ENCODE results near the gene ACADVL. TPM values are rescaled to one million over a fixed set of nuclear protein-coding genes. Genes with fewer than 3 reads are reported as not detected.

The ACADVL gene
- polyA plus RNA-seq, 1 of the 3 experiments (the other 2 are of a cell fraction): 635 TPM

DNA sequence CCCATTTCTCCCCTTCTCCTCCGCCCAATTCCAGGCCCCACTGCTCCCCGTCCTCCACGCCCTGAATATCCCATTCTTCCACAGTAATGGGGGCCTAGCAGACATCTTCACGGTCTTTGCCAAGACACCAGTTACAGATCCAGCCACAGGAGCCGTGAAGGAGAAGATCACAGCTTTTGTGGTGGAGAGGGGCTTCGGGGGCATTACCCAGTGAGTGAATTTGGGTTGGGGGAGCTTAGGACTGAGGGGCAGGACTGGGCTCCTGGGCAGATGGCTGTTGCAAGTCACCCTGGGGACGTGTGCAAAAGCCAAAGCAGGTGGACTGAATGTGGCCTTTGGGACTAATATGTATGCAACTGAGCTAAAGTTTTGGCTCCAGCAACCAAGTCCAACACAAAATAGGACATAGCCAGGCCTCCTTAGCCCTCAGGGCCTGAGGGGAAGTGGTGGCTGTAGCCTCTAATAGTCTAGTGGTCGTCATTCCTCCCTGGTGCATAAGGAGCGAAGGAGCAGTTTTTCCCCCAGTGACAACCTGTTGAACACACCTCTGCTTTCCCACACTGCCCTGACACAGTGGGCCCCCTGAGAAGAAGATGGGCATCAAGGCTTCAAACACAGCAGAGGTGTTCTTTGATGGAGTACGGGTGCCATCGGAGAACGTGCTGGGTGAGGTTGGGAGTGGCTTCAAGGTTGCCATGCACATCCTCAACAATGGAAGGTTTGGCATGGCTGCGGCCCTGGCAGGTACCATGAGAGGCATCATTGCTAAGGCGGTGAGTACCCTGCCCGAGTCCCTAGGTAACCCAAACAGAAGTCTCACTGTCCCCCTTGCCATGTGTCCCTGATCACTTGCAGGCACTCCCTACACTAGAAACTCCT lies 2.6 kb downstream of the ACADVL start (continued):
- TF ChIP-seq, protein P1, sequence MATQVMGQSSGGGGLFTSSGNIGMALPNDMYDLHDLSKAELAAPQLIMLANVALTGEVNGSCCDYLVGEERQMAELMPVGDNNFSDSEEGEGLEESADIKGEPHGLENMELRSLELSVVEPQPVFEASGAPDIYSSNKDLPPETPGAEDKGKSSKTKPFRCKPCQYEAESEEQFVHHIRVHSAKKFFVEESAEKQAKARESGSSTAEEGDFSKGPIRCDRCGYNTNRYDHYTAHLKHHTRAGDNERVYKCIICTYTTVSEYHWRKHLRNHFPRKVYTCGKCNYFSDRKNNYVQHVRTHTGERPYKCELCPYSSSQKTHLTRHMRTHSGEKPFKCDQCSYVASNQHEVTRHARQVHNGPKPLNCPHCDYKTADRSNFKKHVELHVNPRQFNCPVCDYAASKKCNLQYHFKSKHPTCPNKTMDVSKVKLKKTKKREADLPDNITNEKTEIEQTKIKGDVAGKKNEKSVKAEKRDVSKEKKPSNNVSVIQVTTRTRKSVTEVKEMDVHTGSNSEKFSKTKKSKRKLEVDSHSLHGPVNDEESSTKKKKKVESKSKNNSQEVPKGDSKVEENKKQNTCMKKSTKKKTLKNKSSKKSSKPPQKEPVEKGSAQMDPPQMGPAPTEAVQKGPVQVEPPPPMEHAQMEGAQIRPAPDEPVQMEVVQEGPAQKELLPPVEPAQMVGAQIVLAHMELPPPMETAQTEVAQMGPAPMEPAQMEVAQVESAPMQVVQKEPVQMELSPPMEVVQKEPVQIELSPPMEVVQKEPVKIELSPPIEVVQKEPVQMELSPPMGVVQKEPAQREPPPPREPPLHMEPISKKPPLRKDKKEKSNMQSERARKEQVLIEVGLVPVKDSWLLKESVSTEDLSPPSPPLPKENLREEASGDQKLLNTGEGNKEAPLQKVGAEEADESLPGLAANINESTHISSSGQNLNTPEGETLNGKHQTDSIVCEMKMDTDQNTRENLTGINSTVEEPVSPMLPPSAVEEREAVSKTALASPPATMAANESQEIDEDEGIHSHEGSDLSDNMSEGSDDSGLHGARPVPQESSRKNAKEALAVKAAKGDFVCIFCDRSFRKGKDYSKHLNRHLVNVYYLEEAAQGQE (IDR thresholded peaks at IDR 0.05; ENCODE audit: low read depth, low read length): no peak
- TF ChIP-seq EP300 (IDR thresholded peaks at IDR 0.05; ENCODE audit: borderline replicate concordance in 1 of 2, low read depth in 1 of 2, low read length in 1 of 2) (no peak), MEF2A (IDR thresholded peaks at IDR 0.05; ENCODE audit: borderline replicate concordance, low read depth) (no peak), RAD21 (IDR thresholded peaks at IDR 0.05; ENCODE audit: low read length) (no peak), SIN3A (IDR thresholded peaks at IDR 0.05; ENCODE audit: borderline replicate concordance, low read depth, low read length) (no peak), EZH2phosphoT487 (IDR thresholded peaks at IDR 0.05; ENCODE audit: borderline replicate concordance, low read depth) (no peak)
- TF ChIP-seq, protein P2, sequence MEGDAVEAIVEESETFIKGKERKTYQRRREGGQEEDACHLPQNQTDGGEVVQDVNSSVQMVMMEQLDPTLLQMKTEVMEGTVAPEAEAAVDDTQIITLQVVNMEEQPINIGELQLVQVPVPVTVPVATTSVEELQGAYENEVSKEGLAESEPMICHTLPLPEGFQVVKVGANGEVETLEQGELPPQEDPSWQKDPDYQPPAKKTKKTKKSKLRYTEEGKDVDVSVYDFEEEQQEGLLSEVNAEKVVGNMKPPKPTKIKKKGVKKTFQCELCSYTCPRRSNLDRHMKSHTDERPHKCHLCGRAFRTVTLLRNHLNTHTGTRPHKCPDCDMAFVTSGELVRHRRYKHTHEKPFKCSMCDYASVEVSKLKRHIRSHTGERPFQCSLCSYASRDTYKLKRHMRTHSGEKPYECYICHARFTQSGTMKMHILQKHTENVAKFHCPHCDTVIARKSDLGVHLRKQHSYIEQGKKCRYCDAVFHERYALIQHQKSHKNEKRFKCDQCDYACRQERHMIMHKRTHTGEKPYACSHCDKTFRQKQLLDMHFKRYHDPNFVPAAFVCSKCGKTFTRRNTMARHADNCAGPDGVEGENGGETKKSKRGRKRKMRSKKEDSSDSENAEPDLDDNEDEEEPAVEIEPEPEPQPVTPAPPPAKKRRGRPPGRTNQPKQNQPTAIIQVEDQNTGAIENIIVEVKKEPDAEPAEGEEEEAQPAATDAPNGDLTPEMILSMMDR (IDR thresholded peaks at IDR 0.05): no peak

DNA sequence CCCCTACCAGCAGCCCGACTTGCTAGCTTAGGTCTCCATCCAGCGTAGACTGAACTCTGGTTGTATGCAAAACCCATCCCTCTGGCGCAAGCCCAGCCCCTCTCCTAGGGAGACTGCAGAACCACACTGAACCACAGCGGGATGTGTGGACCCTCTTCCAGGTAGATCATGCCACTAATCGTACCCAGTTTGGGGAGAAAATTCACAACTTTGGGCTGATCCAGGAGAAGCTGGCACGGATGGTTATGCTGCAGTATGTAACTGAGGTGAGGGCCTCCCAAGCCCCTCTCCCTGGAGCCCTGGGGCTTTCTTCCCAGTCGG lies 3.2 kb downstream of the ACADVL start:
- Histone ChIP-seq H3K4me1 (ENCODE audit: control insufficient read depth in 1 of 2, insufficient read depth in 2 of 2, low read depth in 1 of 2, low read length in 1 of 2) (peaks cover 12 to 32% of the 10 kb centered on the region in 2 experiments; a peak in 2 of 4 replicates), H3K9me3 (no peaks in the 10 kb centered on the region), H3K27ac (ENCODE audit: low read depth in 2 of 2, low read length in 1 of 2) (0 out of 4 replicates have a peak overlapping the region, but pooled peaks of 1 of the 2 experiments have one; percentile 11), H3K79me2 (ENCODE audit: insufficient read depth) (peaks cover 22% of the 10 kb centered on the region), H3K4me3 (ENCODE audit: low read depth in 2 of 2, low read length in 1 of 2) (no peak overlapping the region), H4K20me1 (ENCODE audit: insufficient read depth) (no peaks in the 10 kb centered on the region; the same call in 1 of the 2 replicates), H3K36me3 (replicated peaks in 1 of 2; ENCODE audit: control insufficient read depth in 1 of 2, insufficient read depth in 2 of 2, low read length in 1 of 2) (peaks cover 28 to 57% of the 10 kb centered on the region in 2 experiments), H2AFZ (ENCODE audit: low read depth) (no peak overlapping the region), H3K9ac (no peak overlapping the region), H3K27me3 (ENCODE audit: insufficient read depth) (no peaks in the 10 kb centered on the region), H3F3A (replicated peaks; ENCODE audit: insufficient read depth) (peaks cover 39% of the 10 kb centered on the region), H3K4me2 (no peak overlapping the region), H3K9me2 (no peaks in the 10 kb centered on the region)
- POLR2A ChIA-PET: interaction anchor here (4.9 kb wide), 1 partner anchor 12 kb away, joined by 27 read pairs; the partner anchor contains the start of gene DVL2
- no peak for DNase-seq
- 84% methylated on average over 7 of the region's 7 CpGs for WGBS (ENCODE audit: low lambda C conversion rate)
- CTCF ChIA-PET: interaction anchor here (3.5 kb wide), 1 partner anchor 8 kb away, joined by 15 read pairs; no protein-coding TSS in a partner anchor
- TF ChIP-seq RCOR1 (IDR thresholded peaks at IDR 0.05; ENCODE audit: low read length): no peak
- TF ChIP-seq MEF2A (IDR thresholded peaks at IDR 0.05; ENCODE audit: borderline replicate concordance, low read depth): no peak
- no peak for TF ChIP-seq ELF1 (IDR thresholded peaks at IDR 0.05)
- peak; percentile 22; the same call in 1 of the 2 replicates for TF ChIP-seq JUND (IDR thresholded peaks at IDR 0.05)
- no peak for TF ChIP-seq SMC3 (IDR thresholded peaks at IDR 0.05; ENCODE audit: low read depth, low read length)
- TF ChIP-seq EP300 (IDR thresholded peaks at IDR 0.05; ENCODE audit: borderline replicate concordance in 1 of 2, low read depth in 1 of 2, low read length in 1 of 2): no peak
- peak; percentile 19 for TF ChIP-seq CHD2 (IDR thresholded peaks at IDR 0.05; ENCODE audit: low read length, partially characterized antibody)
- TF ChIP-seq, protein P2 (IDR thresholded peaks at IDR 0.05): no peak
- no peak for TF ChIP-seq NFIC (IDR thresholded peaks at IDR 0.05; ENCODE audit: borderline replicate concordance)
- TF ChIP-seq, protein P3, sequence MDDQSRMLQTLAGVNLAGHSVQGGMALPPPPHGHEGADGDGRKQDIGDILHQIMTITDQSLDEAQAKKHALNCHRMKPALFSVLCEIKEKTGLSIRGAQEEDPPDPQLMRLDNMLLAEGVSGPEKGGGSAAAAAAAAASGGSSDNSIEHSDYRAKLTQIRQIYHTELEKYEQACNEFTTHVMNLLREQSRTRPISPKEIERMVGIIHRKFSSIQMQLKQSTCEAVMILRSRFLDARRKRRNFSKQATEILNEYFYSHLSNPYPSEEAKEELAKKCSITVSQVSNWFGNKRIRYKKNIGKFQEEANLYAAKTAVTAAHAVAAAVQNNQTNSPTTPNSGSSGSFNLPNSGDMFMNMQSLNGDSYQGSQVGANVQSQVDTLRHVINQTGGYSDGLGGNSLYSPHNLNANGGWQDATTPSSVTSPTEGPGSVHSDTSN (IDR thresholded peaks at IDR 0.05): 0 out of 2 replicates have a peak, but pooled peaks have one; percentile 0
- no peak for TF ChIP-seq TCF12 (IDR thresholded peaks at IDR 0.05)
- no peak for TF ChIP-seq FOSL2 (IDR thresholded peaks at IDR 0.05; ENCODE audit: borderline replicate concordance, low read depth)
- no peak for TF ChIP-seq GATA2 (CRISPR knock-in tag; IDR thresholded peaks at IDR 0.05)
- TF ChIP-seq, protein P4, sequence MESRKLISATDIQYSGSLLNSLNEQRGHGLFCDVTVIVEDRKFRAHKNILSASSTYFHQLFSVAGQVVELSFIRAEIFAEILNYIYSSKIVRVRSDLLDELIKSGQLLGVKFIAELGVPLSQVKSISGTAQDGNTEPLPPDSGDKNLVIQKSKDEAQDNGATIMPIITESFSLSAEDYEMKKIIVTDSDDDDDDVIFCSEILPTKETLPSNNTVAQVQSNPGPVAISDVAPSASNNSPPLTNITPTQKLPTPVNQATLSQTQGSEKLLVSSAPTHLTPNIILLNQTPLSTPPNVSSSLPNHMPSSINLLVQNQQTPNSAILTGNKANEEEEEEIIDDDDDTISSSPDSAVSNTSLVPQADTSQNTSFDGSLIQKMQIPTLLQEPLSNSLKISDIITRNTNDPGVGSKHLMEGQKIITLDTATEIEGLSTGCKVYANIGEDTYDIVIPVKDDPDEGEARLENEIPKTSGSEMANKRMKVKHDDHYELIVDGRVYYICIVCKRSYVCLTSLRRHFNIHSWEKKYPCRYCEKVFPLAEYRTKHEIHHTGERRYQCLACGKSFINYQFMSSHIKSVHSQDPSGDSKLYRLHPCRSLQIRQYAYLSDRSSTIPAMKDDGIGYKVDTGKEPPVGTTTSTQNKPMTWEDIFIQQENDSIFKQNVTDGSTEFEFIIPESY (IDR thresholded peaks at IDR 0.05; ENCODE audit: borderline replicate concordance, low read depth): no peak
- TF ChIP-seq RFX5 (IDR thresholded peaks at IDR 0.05; ENCODE audit: low read length): no peak
